GM21576 (cell line): ENCODE data around the gene BRSK2.
A peak's percentile ranks its signal among the peaks of the same experiment; 100 is the strongest.

Source experiments
- ATAC-seq: cut with Tn5 transposase; IDR thresholded peaks from one replicate; pipeline ENCODE4 v1.9.1; 2021; ENCODE audit warnings: mild to moderate bottlenecking, moderate library complexity; ENCODE audit not compliant: unreplicated experiment

The BRSK2 gene

GRCh38 chr11:1375161-1375954 lies 14.4 kb upstream of the BRSK2 start:
- no peak for ATAC-seq

DNA sequence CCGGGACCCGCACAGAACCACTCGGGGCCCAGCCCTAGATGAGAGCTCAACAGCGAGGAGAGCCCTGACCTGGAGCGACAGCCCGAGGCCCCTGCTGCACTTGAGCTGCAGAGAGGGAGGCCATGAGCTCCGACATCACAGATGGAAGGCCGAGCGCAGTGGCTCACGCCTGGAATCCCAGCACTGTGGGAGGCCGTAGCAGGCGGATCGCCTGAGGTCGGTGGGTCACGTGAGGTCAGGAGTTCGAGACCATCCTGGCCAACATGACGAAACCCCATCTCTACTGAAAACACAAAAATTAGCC lies 13.8 kb upstream of the BRSK2 start:
- no peak for ATAC-seq

GRCh38 chr11:1377231-1377780 lies 12.4 kb upstream of the BRSK2 start:
- no peak for ATAC-seq

GRCh38 chr11:1381793-1382425 lies 7.8 kb upstream of the BRSK2 start:
- no peak for ATAC-seq

- ATAC-seq, result no peak
These were observed 7.3 kb upstream of the BRSK2 start for GRCh38 chr11:1382429-1382828.

DNA sequence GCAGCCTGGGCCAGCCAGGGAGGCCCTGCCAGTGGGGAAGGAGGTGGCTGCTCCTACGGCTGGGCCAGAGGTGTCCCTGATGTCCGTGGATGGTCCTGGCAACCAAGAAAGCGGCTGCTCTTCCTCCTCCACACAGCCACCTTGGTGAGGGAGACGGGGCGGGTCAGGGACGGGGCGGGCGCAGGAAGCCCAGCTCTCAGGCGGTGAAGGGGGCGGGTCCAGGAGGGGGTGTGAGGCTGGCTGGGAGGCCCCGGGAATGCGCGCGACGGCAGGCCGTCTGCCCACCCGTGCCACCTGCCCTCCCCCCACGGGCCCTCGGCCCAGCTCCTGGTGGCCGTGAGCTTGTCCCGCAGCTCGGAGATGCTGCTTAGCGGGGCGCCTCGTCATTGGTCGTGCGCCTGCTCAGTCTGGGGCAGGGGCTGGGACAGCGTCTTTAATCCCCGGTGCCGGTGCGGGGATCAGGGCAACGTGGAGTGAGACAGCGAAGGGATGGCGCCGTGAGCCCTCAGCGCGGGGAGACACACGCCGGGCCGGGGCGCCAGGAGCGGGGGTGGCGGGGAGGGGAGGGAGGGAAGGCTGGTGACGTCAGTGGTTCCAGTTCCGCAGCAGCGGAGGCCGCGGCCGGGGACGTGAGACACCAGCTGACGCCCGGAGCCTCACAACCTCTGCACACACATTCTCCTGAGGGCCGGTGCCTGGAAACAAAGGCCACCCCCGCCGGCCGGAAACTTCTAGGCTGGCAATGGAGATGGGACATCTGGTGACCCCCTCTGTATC lies 6.7 kb upstream of the BRSK2 start:
- ATAC-seq, result peak; percentile 79

DNA sequence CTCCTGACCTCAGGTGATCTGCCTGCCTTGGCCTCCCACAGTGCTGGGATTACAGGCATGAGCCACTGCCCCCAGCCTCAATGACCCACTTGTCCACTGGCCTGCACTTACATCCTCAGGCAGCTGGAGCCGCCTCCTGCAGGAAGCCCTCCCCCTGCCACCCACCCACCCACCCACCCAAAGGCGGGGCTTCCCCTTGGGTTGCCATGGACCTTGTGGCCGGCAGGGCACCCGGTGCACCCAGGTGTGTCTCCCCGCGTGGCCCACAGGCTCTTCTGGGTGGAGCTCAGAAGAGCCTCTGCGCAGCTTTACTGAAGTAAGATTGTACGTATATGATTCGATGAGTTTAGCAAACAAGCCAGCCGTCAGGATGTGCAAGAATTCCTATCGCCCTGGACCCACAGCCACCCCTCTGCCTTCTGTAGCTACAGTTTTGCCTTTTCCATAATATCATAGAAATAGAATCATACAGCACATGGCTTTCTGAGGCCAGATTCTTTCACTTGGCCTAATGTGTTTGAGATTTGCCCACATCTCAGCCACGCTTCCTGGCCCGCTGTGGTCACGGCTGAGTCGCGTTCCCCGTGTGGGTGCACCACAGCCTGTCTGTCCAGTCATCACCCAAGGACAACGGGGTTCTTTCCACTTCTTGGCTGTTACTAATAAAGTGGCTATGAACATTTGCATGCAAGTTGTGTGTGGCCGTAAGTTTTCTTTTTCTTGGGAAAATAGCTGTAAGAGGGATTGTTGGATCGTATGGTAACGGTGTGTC lies 5.3 kb upstream of the BRSK2 start:
- no peak for ATAC-seq

DNA sequence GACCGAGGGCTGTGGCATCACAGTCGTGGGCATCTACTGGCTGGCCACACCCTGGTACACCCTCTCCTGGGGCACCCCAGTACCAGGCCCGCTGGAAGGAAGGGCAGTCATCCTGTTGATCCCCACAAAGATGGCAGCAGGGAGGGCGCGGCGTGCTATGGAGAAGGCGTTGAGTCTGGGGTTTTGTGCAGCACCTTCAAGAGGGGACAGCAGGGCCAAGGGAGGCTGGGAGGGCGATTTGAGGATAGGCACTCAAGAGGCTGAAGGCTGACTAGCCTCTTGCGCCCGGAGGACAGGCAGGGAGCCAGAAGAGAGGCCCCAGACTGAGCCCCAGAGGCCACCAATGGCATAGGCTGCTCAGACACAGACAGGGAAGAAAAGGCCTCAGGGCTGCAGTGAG lies 2.2 kb upstream of the BRSK2 start:
- ATAC-seq, result no peak

GRCh38 chr11:1387961-1388762 lies 1.6 kb upstream of the BRSK2 start:
- ATAC-seq, result no peak

GRCh38 chr11:1388763-1389102 lies 1.0 kb upstream of the BRSK2 start:
- ATAC-seq, result no peak

DNA sequence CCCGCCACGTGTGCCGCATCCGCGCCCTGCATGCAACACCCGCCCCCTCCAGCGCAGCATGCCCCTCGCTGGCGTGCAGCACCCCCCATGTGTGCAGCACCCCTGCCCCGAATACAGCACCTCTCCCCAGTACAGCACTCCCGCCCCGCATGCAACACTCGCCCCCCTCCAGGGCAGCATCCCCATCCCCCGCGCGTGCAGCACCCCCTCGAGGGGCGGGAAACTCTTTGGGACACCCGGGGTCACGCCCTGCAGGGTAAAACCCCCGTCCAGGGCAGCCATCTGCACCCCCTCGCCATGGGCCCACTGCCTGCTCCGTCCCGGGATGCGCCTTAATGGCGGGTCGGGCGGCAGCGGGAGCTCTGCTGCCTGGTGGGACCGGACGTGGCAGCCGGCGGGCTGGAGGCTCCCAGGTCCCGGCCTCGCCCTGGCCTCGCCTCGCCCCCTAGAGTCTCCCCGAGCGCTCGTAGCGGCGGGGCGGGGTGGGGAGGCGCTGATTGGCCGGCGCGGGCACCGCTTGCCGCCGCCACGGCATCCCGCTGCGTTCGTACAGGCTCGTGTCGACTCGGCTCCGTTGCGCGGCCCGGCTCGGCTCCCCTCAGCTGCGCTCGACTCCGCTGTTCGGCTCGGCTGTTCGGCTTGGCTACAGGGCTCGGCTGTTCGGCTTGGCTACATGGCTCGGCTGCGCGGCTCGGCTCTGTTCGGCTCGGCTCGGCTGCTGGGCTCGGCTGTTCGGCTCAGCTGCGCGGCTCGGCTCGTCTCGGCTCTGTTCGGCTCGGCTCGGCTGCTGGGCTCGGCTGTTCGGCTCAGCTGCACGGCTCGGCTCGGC lies 417 bp upstream of the BRSK2 start:
- ATAC-seq, result peak; percentile 83

DNA sequence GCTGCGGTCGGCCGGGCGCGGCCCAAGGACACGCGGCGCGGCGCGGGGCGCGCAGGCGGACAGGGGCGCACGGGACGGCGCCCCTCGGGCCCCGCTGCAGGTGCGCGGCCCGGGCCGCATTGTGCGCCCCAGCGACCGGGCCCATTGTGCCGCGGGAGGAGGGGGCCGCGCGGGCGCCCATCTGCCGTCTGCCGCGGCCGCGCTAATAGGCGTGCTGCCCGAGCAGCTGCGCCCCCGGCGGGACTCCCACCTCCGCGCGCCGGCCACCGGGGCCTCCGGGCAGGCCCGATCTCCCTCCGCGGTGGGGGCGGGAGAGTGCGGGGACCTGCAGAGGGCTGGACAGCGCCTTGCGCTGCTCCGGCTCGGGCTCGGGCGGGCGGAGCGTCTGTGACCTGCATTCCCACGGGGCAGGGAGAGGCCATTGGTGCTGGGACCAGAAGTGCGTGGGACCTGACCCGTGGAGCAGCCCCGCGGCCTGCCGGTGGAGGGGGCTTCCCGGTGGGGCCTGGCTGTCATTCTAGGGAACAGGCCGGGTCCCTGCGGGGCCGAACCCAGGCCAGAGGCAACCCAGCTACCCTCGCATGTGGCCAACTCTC lies 933 bp downstream of the BRSK2 start:
- no peak for ATAC-seq

DNA sequence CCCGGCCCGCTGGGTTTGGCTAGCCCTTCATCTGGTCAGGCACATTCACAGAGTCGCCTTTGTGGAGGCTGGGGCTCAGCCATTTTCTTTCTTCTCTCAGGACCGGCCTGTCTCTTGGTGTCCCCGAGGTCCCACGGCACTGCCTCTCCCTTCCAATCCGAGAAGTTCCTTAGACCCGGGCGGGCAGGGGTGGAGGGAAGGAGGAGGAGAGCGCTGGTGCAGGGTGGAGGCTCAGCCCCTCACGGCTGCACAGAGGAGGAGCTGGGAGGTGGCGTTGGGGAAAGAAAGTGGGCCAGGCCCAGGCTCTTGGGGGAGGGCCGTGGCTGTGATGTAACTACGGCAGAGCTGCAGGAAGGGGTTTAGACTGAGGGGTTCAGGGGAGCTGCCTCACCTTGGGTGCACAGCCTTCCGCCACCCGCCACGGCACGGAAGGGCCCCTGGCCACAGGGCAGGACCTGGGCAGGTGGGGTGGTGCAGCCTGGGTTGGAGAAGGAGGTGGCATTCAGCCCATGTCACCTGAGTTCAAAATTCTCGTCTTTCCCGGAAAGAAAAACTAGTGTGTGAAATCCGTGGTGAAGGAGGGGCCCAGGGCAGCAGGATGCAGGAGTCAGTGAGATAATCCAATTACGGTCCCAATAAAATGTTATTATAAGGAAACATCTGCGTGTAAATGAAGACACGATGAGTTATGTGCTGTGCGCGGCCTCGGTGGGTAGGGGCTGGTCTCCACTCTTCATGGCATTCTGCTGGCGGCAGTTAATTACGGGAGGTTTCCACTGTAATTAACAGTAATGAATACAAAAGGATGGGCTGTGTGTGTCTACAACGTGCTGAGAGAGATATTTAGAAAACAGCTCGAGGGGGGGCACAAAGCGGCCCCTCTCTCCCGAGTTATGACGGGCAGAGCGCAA lies 1.7 kb downstream of the BRSK2 start:
- no peak for ATAC-seq

- no peak for ATAC-seq
These were observed 2.4 kb downstream of the BRSK2 start for GRCh38 chr11:1392111-1392510.

- no peak for ATAC-seq
These were observed 2.8 kb downstream of the BRSK2 start for GRCh38 chr11:1392561-1392960.

GRCh38 chr11:1393038-1393710 lies 3.4 kb downstream of the BRSK2 start:
- no peak for ATAC-seq
